ENCODE measurements around the gene OR51G2.

OR51G2 gene

DNA sequence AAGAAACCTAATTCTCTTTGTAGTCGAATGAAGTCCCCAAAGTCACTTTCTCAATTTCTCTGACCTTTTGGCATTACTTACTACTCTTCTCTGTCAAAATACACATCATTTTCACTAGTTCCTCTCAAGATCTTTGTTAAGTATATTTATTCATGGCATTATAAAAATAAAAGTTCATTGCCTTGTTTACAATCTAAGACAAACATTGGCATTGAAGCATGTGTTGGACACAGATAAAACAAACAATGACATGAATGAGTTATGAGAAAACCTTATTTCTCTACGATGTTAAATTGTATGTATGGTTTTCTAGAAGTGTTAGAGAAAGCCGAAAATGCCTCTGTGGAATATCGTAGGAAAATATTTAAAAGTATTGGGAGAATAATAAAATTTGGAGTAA, 13.6 kb upstream of the OR51G2 start:
- no peak for TF ChIP-seq CTCF (IDR thresholded peaks at IDR 0.05; ENCODE audit: low read depth, low read length)

DNA sequence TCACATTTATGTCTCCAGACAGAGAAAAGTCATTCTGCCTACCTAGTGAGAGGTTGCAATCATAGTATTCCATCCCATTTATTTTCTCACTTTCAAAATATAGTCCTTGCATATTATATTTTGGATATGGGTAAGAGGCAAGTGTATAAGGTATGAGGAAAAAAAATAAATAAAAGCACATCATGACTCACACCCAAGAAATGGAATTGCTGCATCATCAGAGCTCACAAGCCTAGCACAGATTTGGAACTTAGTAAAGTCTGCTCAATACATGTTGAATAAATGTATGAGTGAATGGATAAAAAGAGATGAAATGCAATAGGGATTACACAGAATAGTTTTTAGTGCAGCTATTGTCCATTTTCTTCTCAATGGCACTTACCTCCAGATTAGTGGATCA, 7.5 kb upstream of the OR51G2 start:
- TF ChIP-seq CTCF (IDR thresholded peaks at IDR 0.05; ENCODE audit: low read depth, low read length): no peak
- no peak for DNase-seq (ENCODE audit: extremely low read depth, low read depth)

More for the DNA sequence above, 13.6 kb upstream of the OR51G2 start:
- DNase-seq (ENCODE audit: extremely low read depth, low read depth): no peak

DNA sequence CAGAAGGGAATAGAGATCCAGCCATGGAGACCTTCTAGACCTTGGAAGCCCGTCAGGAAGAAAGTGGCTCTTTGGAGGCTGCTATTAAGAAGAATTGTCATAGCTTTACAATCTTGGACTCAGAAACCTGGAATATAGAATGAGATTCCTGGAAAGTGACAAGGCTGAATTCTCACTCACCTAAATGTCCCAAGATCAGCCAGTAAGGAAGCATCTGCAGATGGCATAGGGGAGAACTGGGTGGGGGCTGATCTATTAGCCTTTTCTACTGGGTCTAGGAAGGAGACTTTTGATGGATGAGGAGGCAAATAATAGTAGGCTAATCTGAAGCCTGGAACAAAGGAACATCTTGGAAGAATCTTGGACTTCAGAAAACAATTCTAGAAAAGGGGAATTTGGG, 5.1 kb upstream of the OR51G2 start, which contains the start of gene OR51G1:
Gene OR51G1 (minus strand): TSS at position 101 of the 400 bp plus-strand sequence. CDS start 0 bp downstream, at position 101.
- TF ChIP-seq CTCF (IDR thresholded peaks at IDR 0.05; ENCODE audit: low read depth, low read length): no peak
- DNase-seq (ENCODE audit: extremely low read depth, low read depth): no peak

DNA sequence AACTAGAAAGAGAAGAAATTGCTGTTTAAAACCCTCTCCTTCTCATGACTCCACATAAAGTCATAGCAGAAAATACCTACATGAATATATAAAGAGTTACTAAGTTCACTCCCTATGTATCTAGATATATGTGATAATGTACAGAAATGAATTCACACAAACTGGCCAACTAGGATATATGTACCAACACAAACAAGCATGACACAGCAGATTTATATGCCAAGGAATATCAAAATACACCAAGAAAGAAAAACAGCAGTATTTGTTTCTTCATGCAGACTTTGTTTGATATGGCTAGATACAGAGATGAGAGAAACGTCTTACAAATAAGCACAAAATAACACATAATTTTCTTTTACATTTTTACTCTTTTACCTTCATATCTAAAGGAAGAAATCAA, 3.2 kb upstream of the OR51G2 start:
- TF ChIP-seq CTCF (IDR thresholded peaks at IDR 0.05; ENCODE audit: low read depth, low read length): no peak
- DNase-seq (ENCODE audit: extremely low read depth, low read depth): no peak

DNA sequence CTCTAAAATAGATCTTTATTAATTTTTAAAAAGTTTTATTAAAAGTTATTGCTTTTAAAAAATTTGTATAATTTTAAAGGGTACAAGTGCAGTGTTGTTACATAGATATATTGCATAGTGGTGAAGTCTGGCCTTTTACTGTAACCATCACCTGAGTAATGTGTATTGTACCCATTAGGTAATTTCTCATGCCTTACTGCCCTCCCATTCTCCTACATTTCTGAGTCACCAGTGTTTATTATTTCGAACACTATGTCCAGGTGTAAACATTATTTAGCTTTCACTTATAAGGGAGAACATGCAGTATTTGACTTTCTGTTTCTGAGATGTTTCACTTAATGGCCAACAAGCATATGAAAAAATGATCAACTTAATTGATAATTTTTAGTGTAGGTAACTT, 2.6 kb upstream of the OR51G2 start:
- DNase-seq (ENCODE audit: extremely low read depth, low read depth): no peak
- TF ChIP-seq CTCF (IDR thresholded peaks at IDR 0.05; ENCODE audit: low read depth, low read length): no peak

DNA sequence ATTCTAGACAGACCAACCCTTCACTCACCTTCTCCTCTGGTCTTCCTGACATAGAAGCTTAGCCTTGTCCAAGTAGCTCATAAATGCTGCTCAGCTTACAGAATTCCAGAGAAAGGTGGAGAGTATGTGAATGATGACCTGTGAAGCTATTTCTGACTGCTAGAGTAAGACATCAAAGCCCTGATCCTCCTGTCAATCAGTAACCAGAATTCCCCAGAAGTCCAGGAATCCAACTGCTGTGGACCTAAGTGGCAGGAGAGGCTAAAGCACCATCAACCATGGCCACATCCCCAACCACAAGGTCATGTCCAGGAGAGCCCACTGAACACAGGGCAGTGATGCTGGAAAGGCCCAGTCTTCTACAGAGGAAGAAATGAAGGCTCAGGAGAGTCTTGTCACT, 2.6 kb downstream of the OR51G2 start:
- DNase-seq (ENCODE audit: extremely low read depth, low read depth): no peak
- no peak for TF ChIP-seq CTCF (IDR thresholded peaks at IDR 0.05; ENCODE audit: low read depth, low read length)

DNA sequence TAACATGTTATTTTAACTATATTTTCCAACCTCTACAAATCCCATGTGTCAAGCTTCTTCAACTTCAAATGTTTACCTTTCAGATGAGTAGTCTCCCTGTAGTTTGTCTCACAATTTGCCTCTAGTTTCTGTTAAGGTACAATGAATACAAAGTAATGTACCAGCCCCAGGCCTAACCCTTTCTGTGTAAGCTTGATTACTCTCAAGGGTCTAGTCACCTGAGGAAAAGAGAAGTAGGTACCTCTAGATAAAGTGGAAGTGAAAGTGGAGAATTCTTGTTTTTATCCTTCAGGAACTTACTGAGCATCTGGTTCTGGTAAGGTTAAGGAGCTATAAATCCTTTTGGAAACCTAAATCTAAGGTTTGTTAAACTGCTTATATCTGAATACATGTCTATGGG, 15.7 kb downstream of the OR51G2 start, which contains the start of gene OR51A7:
Gene OR51A7 (plus strand): TSS at position 300 of the 400 bp plus-strand sequence. CDS start 3,587 bp downstream, outside the sequence.
- TF ChIP-seq CTCF (IDR thresholded peaks at IDR 0.05; ENCODE audit: low read depth, low read length): no peak
- DNase-seq (ENCODE audit: extremely low read depth, low read depth): no peak
